Karpas-422 (cell line): ENCODE results near the gene FRMPD2. TPM values are rescaled to one million over a fixed set of nuclear protein-coding genes. Genes with fewer than 3 reads are reported as not detected.
"Not testable (repeated sequence)": the region's sequence is repeated elsewhere in the genome, so short reads cannot be mapped to it uniquely, and the experiment has no call there.

Experiments
- DNase-seq: peaks from one replicate; pipeline ENCODE4 v3.0.0-alpha.2; 2015
- H2AFZ ChIP-seq: fragments of 200-600 bp; sonication (generic); 2 replicates; pipeline ENCODE4 v1.6.1; 2014; ENCODE audit warnings: antibody characterized with exemption, low read length, mixed read lengths
- H3K27ac ChIP-seq: fragments of 200-600 bp; sonication (generic); 2 replicates; pipeline ENCODE4 v1.5.1; 2014; ENCODE audit warnings: mild to moderate bottlenecking, low read length, moderate library complexity
- H3K27me3 ChIP-seq: fragments of 200-600 bp; sonication (generic); 2 replicates; pipeline ENCODE4 v1.6.1; 2014; ENCODE audit warnings: low read length, mixed read lengths
- H3K36me3 ChIP-seq: fragments of 200-600 bp; sonication (generic); 2 replicates; pipeline ENCODE4 v1.6.1; 2014; ENCODE audit warnings: low read length, mixed read lengths; ENCODE audit not compliant: insufficient read depth
- H3K4me1 ChIP-seq: fragments of 200-600 bp; sonication (generic); 2 replicates; pipeline ENCODE4 v1.6.1; 2014; ENCODE audit warnings: mild to moderate bottlenecking, low read length, mixed read lengths
- H3K4me2 ChIP-seq: fragments of 200-600 bp; sonication (generic); 2 replicates; pipeline ENCODE4 v1.6.1; 2014; ENCODE audit warnings: low read length, low read depth, mild to moderate bottlenecking; ENCODE audit not compliant: poor library complexity, severe bottlenecking
- H3K4me3 ChIP-seq: fragments of 200-600 bp; sonication (generic); 2 replicates; pipeline ENCODE4 v1.5.1; 2014; ENCODE audit warnings: mild to moderate bottlenecking, antibody characterized with exemption, low read length, mixed read lengths
- H3K79me2 ChIP-seq: fragments of 200-600 bp; sonication (generic); 2 replicates; pipeline ENCODE4 v1.6.1; 2014; ENCODE audit warnings: mild to moderate bottlenecking, low read length, mixed read lengths
- H3K9ac ChIP-seq: fragments of 200-600 bp; sonication (generic); 2 replicates; pipeline ENCODE4 v1.6.0; 2014; ENCODE audit warnings: low read length
- H3K9me2 ChIP-seq: fragments of 200-600 bp; sonication (generic), shearing (Covaris generic); replicated peaks from 2 replicates; pipeline ENCODE4 v1.6.0; 2014; ENCODE audit warnings: mild to moderate bottlenecking, low read length, moderate library complexity; ENCODE audit not compliant: insufficient read depth
- H3K9me3 ChIP-seq: fragments of 300-700, 200-600 bp; sonication (generic); 2 replicates; pipeline ENCODE4 v1.6.1; 2014; ENCODE audit warnings: low read length, mixed read lengths
- H4K20me1 ChIP-seq: fragments of 200-600 bp; sonication (generic); 2 replicates; pipeline ENCODE4 v1.6.1; 2014; ENCODE audit warnings: mild to moderate bottlenecking, antibody characterized with exemption, low read length, low read depth; ENCODE audit not compliant: insufficient read depth
- total RNA-seq: library from RNA; depleted of rRNA; stranded (reverse); fragments of >200 nt; shearing (Covaris generic); gene quantifications from 2 replicates; pipeline ENCODE4 v1.2.3, GENCODE V29; 2014; ENCODE audit warnings: low replicate concordance; rRNA removed

FRMPD2 gene
- total RNA-seq, 1 experiment from 2014 or later, result not detected

- H3K4me2 ChIP-seq, H3K79me2 ChIP-seq, H3K4me1 ChIP-seq, H3K9me2 ChIP-seq, DNase-seq, H3K4me3 ChIP-seq, H3K36me3 ChIP-seq, H3K9me3 ChIP-seq, H3K27me3 ChIP-seq, H3K27ac ChIP-seq, H2AFZ ChIP-seq, H4K20me1 ChIP-seq, H3K9ac ChIP-seq: not testable (repeated sequence)
Measured at GRCh38 chr10:48110277-48110676, 164.2 kb downstream of the FRMPD2 start.

Other genes with a start within 250 kb of the FRMPD2 start
- 6.7 and 29.7 TPM in 2 replicates for gene MAPK8, start 32.0 kb upstream of the FRMPD2 start, total RNA-seq